IMR-90 (cell line): ENCODE measurements around the gene TAS2R40. TPM values are rescaled to one million over a fixed set of nuclear protein-coding genes. Genes with fewer than 3 reads are reported as not detected.
A peak's percentile ranks its signal among the peaks of the same experiment; 100 is the strongest.

Experiments
- ATAC-seq: fragments of 200-7000 bp; cut with Tn5 transposase; 2 replicates; pipeline ENCODE4 v1.9.1; 2020; ENCODE audit warnings: low read depth, mild to moderate bottlenecking, moderate library complexity
- BruUV-seq: library from RNA; stranded (reverse); fragments of 400-500 nt; replicated peaks from 2 replicates; lab custom pipeline; 2021; lab: Mats Ljungman, UMichigan
- CTCF ChIA-PET: fragments of 300-600 bp; formaldehyde crosslinking; extraction: SDS; loops from one replicate; lab custom pipeline; 2021; ENCODE audit warnings: antibody characterized with exemption; lab: Yijun Ruan, JAX
- POLR2A ChIA-PET: fragments of 300-600 bp; sonication (Branson Sonifier 250); formaldehyde crosslinking; loops from one replicate; lab custom pipeline; 2022; ENCODE audit warnings: antibody characterized with exemption; ENCODE audit not compliant: unreplicated experiment; lab: Charles Lee
- DNase-seq: peaks from one replicate; pipeline ENCODE4 v3.0.0; 2013
- H2AFZ ChIP-seq: replicated peaks from 2 replicates; pipeline ENCODE3; 2013; ENCODE audit warnings: low read length, mild to moderate bottlenecking; ENCODE audit not compliant: poor library complexity
- H2AK5ac ChIP-seq: 2 replicates; pipeline ENCODE4 v1.6.1; 2013; ENCODE audit warnings: low read depth, low read length, inconsistent platforms
- H2AK9ac ChIP-seq: replicated peaks from 2 replicates; pipeline ENCODE3; 2013; ENCODE audit warnings: mild to moderate bottlenecking, low read depth, low read length, moderate library complexity; ENCODE audit not compliant: poor library complexity
- H2BK120ac ChIP-seq: 2 replicates; pipeline ENCODE4 v1.6.1; 2013; ENCODE audit warnings: low read depth, low read length, inconsistent platforms
- H2BK15ac ChIP-seq: 3 replicates; pipeline ENCODE4 v1.6.1; 2013; ENCODE audit warnings: low read depth, low read length, inconsistent platforms
- H2BK20ac ChIP-seq: 2 replicates; pipeline ENCODE4 v1.6.1; 2013; ENCODE audit warnings: low read depth, mild to moderate bottlenecking, inconsistent platforms, low read length, moderate library complexity
- H2BK5ac ChIP-seq: 2 replicates; pipeline ENCODE4 v1.6.1; 2013; ENCODE audit warnings: mild to moderate bottlenecking, low read depth, low read length, inconsistent platforms; ENCODE audit not compliant: poor library complexity, severe bottlenecking
- H3K14ac ChIP-seq: replicated peaks from 2 replicates; pipeline ENCODE4 v1.6.1; 2013; ENCODE audit warnings: low read depth, low read length, inconsistent platforms
- H3K18ac ChIP-seq: 2 replicates; pipeline ENCODE4 v1.6.1; 2013; ENCODE audit warnings: low read depth, low read length, control low read depth
- H3K23ac ChIP-seq: 2 replicates; pipeline ENCODE4 v1.6.1; 2013; ENCODE audit warnings: low read depth, low read length, inconsistent platforms
- H3K27ac ChIP-seq: 2 replicates; pipeline ENCODE4 v1.5.1; 2013; ENCODE audit warnings: mild to moderate bottlenecking, control low read depth, low read length; ENCODE audit not compliant: insufficient read depth
- H3K27me3 ChIP-seq: 2 replicates; pipeline ENCODE4 v1.6.1; 2013; ENCODE audit warnings: low read length; ENCODE audit not compliant: control insufficient read depth, insufficient read depth
- H3K36me3 ChIP-seq: 2 replicates; pipeline ENCODE4 v1.6.1; 2013; ENCODE audit warnings: low read length, mixed read lengths; ENCODE audit not compliant: control insufficient read depth, insufficient read depth
- H3K4ac ChIP-seq: 2 replicates; pipeline ENCODE4 v1.6.1; 2013; ENCODE audit warnings: low read depth, low read length, inconsistent platforms
- H3K4me1 ChIP-seq: 2 replicates; pipeline ENCODE4 v1.6.1; 2013; ENCODE audit warnings: low read length, mixed read lengths; ENCODE audit not compliant: control insufficient read depth, insufficient read depth
- H3K4me2 ChIP-seq: 2 replicates; pipeline ENCODE4 v1.6.1; 2013; ENCODE audit warnings: low read depth, mild to moderate bottlenecking, control low read depth, low read length, moderate library complexity
- H3K4me3 ChIP-seq: 2 replicates; pipeline ENCODE4 v1.5.1; 2013; ENCODE audit warnings: low read depth, mild to moderate bottlenecking, control low read depth, low read length, moderate library complexity; ENCODE audit not compliant: insufficient read depth
- H3K56ac ChIP-seq: 2 replicates; pipeline ENCODE4 v1.6.1; 2013; ENCODE audit warnings: low read length, inconsistent platforms; ENCODE audit not compliant: insufficient read depth; ENCODE audit errors: extremely low read depth
- H3K79me1 ChIP-seq, 2 experiments: 2 replicates each; pipeline ENCODE4 v1.6.1; 2013; ENCODE audit warnings: low read length in 2 of 2, inconsistent platforms in 1 of 2, low read depth in 1 of 2
- H3K9ac ChIP-seq: 2 replicates; pipeline ENCODE4 v1.6.1; 2013; ENCODE audit warnings: low read depth, low read length, control low read depth
- H3K9me1 ChIP-seq: 2 replicates; pipeline ENCODE4 v1.6.1; 2013; ENCODE audit warnings: low read length, inconsistent platforms; ENCODE audit not compliant: insufficient read depth
- H3K9me3 ChIP-seq: 2 replicates; pipeline ENCODE4 v1.6.1; 2013; ENCODE audit warnings: low read length; ENCODE audit not compliant: control insufficient read depth, insufficient read depth
- H4K20me1 ChIP-seq: 2 replicates; pipeline ENCODE4 v1.6.1; 2013; ENCODE audit warnings: low read length, inconsistent platforms; ENCODE audit not compliant: insufficient read depth
- H4K5ac ChIP-seq: 2 replicates; pipeline ENCODE4 v1.6.1; 2013; ENCODE audit warnings: mild to moderate bottlenecking, low read depth, low read length, control low read depth
- H4K8ac ChIP-seq, 2 experiments: 2 replicates each; pipeline ENCODE4 v1.6.1; 2013; ENCODE audit warnings: low read depth in 2 of 2, low read length in 2 of 2, control low read depth in 1 of 2, inconsistent platforms in 1 of 2
- H4K91ac ChIP-seq: 2 replicates; pipeline ENCODE4 v1.6.1; 2013; ENCODE audit warnings: low read depth, low read length, inconsistent platforms; ENCODE audit not compliant: insufficient read depth
- CEBPB ChIP-seq: IDR thresholded peaks from 2 replicates; pipeline ENCODE4 v1.6.1; 2012; ENCODE audit warnings: low read depth, low read length, improper control_type of control experiment
- CHD1 ChIP-seq: IDR thresholded peaks from 2 replicates; pipeline ENCODE4 v1.6.1; 2012; ENCODE audit warnings: low read depth, low read length, improper control_type of control experiment
- ELK1 ChIP-seq: fragments of 150-350 bp; IDR thresholded peaks from 2 replicates; pipeline ENCODE4 v1.6.1; 2016; ENCODE audit warnings: low read depth, mild to moderate bottlenecking, low read length, moderate library complexity, borderline replicate concordance
- RAD21 ChIP-seq: IDR thresholded peaks from 2 replicates; pipeline ENCODE4 v1.6.1; 2012; ENCODE audit warnings: low read length, improper control_type of control experiment
- RFX5 ChIP-seq: IDR thresholded peaks from 2 replicates; pipeline ENCODE4 v1.8.0; 2012; ENCODE audit warnings: low read depth, mild to moderate bottlenecking, low read length, moderate library complexity
- SMC3 ChIP-seq: fragments of 150-350 bp; IDR thresholded peaks from 2 replicates; pipeline ENCODE4 v1.6.1; 2016; ENCODE audit warnings: low read depth, mild to moderate bottlenecking, antibody characterized with exemption, low read length, moderate library complexity
- dilution Hi-C: fragments of 300-500 bp; cut with HindIII; formaldehyde crosslinking; loops from one replicate; pipeline ENCODE4 v1.14.3; 2018; ENCODE audit warnings: low sequenced_read_pairs; ENCODE audit not compliant: unreplicated experiment
- in situ Hi-C: fragments of 300-500 bp; cut with MboI; formaldehyde crosslinking; loops from 3 replicates; pipeline ENCODE4 v1.14.3; 2019; ENCODE audit warnings: low sequenced_read_pairs, inconsistent platforms, mixed read lengths
- intact Hi-C: fragments of 100-400 bp; cut with micrococcal nuclease; formaldehyde crosslinking; loops from 2 replicates; pipeline ENCODE4 v1.10.0; 2022
- polyA plus RNA-seq, 3 experiments: library from polyadenylated mRNA; depleted of rRNA; stranded (reverse); fragments of >200 nt; gene quantifications; 2 replicates each; pipeline ENCODE4 v1.2.3, GENCODE V29; 2012; ENCODE audit warnings: low replicate concordance in 1 of 3
- total RNA-seq: library from RNA; depleted of rRNA; stranded (reverse); fragments of >200 nt; gene quantifications from 2 replicates; pipeline ENCODE4 v1.2.3, GENCODE V29; 2012

The TAS2R40 gene
- total and polyA plus RNA-seq, 2 of the 4 experiments (the other 2 are of a cell fraction) = not detected

DNA sequence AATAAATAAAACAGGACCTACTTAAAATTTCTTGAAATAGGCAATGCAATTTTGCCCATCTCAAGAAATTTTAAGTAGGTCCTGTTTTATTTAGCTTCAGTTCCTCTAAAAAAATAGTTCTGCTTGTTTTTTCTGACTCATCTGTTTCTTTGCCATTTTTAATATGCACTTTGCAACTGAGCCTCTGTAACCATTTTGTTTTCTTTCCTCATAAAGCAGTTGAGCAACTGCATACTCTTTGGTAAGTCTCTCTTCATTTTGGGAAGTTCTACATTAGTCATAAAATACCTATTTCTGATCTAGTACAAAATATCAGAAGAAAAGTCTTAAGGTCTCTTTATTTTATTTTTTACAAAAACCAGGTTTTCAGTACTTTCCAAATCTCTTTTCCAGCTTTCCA, 18.0 kb downstream of the TAS2R40 start:
- CTCF ChIA-PET = interaction anchor here (0.6 to 2.2 kb wide), 19 partner anchors 8 to 922 kb away, joined by 3 to 24 read pairs (median 4); partner anchors contain the start of genes CLCN1, GSTK1 and TAS2R40
- Histone ChIP-seq H3K27ac (no peak overlapping the region), H3K4me1 (peaks cover 4% of the 10 kb centered on the region; the same call in 1 of the 2 replicates), H3K23ac (no peak overlapping the region), H4K8ac (no peak overlapping the region), H3K27me3 (peaks cover 1% of the 10 kb centered on the region; the same call in 1 of the 2 replicates), H4K20me1 (no peaks in the 10 kb centered on the region), H2AK5ac (no peak overlapping the region), H3K4me2 (no peak overlapping the region), H2BK120ac (no peak overlapping the region), H3K9me1 (no peaks in the 10 kb centered on the region), H2BK20ac (no peak overlapping the region), H3K36me3 (no peaks in the 10 kb centered on the region), H2BK15ac (no peak overlapping the region), H2AFZ (no peak overlapping the region), H3K4me3 (no peak overlapping the region), H3K9ac (no peak overlapping the region), H3K4ac (no peak overlapping the region), H2AK9ac (no peak overlapping the region), H4K91ac (no peak overlapping the region), H3K9me3 (peaks cover 2% of the 10 kb centered on the region; the same call in 1 of the 2 replicates), H3K79me1 (no peaks in the 10 kb centered on the region), H3K56ac (no peak overlapping the region), H2BK5ac (no peak overlapping the region), H4K5ac (no peak overlapping the region), H3K18ac (no peak overlapping the region), H3K14ac (no peak overlapping the region)
- dilution Hi-C loops = no loop called here
- peak; percentile 19 for DNase-seq
- in situ Hi-C loops = no loop called here
- POLR2A ChIA-PET = no interaction called here
- ATAC-seq = no peak
- BruUV-seq = no TSS peak
- intact Hi-C loops = loop anchor here (2.0 to 5.0 kb wide), 2 partner anchors 142 to 177 kb away; partner anchors contain the start of gene ZYX
- TF ChIP-seq ELK1 (no peak), SMC3 (no peak), CHD1 (no peak), RAD21 (no peak), CEBPB (peak; percentile 57), RFX5 (no peak)
